22Rv1 (cell line): Measurements from ENCODE around the gene PLEKHM3.
"Not testable (repeated sequence)": the region's sequence is repeated elsewhere in the genome, so short reads cannot be mapped to it uniquely, and the experiment has no call there.

Experiments
- H3K27ac ChIP-seq: fragments of 450-650 bp; 2 replicates; pipeline ENCODE4 v1.5.1; 2017
- ZFX ChIP-seq: fragments of 450-650 bp; IDR thresholded peaks from 2 replicates; pipeline ENCODE4 v1.6.1; 2017; ENCODE audit warnings: antibody characterized with exemption, borderline replicate concordance
- TF ChIP-seq, protein P1 (sequence below): fragments of 450-650 bp; IDR thresholded peaks from 2 replicates; pipeline ENCODE4 v1.5.1; 2017; ENCODE audit warnings: mild to moderate bottlenecking

The PLEKHM3 gene

DNA sequence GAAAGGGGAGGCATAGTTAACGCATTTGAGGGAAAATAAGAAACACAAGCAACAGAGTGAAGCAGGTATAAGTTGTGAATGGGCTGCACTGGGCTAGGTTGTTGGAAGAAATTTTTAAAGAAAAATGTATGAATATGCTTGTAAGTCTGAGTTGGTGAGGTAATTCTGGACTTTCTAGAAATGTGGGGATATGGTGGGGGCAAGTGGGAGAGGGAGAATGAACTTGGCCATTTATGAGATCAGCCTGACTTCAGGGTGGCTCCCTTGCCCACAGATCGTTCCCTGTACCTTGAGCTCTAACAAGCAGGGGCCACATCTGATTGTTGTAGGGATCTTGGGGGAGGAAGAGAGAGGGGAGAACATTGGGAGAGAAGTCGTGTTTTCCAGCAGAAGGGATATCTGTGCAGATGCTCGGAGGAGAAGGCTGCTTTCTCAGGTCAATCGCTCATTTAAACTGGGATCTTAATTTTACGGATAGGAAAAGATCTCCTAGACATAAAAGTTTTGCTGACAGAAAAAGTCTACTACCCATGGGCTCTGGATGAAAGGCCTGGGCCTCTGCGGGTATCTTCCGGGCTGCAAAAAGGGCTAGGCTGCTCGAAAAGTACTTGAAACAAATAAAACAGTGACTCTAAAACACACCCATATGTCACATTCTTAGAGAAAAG, 213.1 kb downstream of the PLEKHM3 start:
- no peak overlapping the region for H3K27ac ChIP-seq
- no peak for TF ChIP-seq ZFX

DNA sequence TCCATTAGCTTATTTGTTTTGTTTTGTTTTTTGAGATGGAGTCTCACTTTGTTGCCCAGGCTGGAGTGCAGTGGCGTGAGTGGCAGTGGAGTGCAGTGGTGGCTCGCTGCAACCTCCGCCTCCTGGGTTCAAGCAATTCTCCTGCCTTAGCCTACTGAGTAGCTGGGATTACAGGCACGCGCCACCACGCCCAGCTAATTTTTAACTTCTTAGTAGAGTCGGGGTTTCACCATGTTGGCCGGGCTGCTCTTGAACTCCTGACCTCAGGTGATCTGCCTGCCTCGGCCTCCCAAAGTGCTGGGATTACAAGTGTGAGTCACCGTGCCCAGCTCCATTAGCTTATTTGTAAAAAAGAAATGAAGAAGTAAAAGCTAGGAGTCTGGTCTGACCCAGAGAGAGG, 213.7 kb downstream of the PLEKHM3 start:
- not testable (repeated sequence) for H3K27ac ChIP-seq

DNA sequence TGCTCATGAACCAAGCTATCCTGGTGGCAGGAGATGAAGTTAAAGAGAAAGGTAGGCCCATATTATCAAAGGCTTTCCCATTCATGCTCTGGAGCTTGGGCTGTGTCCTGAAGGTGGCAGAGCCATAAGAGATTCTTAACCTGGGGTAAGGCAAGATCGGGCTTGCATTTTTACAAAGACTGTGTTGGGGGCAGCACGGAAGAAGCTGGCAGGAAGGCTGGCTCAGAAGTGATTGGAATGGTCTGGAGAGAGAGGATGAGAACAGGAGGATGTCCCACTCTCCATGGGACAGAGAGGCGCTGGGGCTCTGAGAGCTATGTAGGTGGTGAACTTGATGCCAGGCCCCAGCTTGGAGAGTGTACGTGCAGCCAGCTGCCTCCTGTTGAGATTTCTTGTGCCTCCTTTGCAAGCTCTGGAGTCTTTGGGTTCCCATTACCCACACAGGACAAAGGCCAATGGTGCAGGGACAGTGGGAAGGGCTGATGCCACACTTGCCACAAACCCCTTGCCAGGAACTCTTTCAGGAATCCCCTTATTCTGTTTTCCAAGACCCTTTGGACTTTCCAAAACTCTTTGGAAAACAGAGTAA, 215.0 kb downstream of the PLEKHM3 start:
- TF ChIP-seq, protein P1, sequence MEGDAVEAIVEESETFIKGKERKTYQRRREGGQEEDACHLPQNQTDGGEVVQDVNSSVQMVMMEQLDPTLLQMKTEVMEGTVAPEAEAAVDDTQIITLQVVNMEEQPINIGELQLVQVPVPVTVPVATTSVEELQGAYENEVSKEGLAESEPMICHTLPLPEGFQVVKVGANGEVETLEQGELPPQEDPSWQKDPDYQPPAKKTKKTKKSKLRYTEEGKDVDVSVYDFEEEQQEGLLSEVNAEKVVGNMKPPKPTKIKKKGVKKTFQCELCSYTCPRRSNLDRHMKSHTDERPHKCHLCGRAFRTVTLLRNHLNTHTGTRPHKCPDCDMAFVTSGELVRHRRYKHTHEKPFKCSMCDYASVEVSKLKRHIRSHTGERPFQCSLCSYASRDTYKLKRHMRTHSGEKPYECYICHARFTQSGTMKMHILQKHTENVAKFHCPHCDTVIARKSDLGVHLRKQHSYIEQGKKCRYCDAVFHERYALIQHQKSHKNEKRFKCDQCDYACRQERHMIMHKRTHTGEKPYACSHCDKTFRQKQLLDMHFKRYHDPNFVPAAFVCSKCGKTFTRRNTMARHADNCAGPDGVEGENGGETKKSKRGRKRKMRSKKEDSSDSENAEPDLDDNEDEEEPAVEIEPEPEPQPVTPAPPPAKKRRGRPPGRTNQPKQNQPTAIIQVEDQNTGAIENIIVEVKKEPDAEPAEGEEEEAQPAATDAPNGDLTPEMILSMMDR: no peak
- no peak for TF ChIP-seq ZFX
- H3K27ac ChIP-seq: no peak overlapping the region

DNA sequence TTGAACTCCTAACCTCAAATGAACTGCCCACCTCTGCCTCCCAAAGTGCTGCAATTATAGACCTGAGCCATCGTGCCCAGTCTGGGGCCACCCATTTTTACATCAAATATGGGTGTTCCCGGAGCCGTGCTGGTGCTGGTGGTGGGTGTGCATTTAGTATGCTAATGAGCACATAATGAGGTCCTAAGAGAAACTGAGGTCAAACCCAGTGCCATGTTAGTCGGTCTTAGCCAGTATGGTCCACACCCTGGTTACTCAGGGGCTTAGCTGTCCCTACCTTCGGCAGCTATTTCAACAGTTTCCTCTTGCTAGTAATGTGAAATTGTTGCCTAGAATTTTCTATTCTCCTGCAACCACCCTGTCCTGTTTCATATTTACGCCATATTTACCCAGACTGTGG, 217.2 kb downstream of the PLEKHM3 start:
- H3K27ac ChIP-seq: no peak overlapping the region
- TF ChIP-seq, protein P1: no peak
- no peak for TF ChIP-seq ZFX

DNA sequence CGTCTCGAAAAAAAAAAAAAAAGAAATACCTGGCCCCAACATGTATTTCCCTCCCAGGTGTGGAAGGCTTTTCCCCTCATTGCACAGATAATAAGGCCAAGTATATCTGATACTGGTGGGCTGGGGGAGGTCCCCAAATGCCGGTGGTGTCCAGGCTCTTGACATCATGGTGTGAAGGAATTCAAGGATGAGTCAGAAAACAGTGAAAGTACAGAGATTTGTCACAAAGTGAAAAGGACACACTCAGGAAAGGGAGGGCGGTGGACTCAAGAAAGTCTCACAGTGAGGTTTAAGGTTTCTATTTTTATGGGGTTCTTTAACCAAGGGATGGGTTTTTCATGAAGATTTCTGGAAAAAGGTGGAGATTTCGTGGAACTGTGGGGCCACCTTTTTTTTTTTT, 217.8 kb downstream of the PLEKHM3 start:
- no peak for TF ChIP-seq ZFX
- TF ChIP-seq, protein P1: no peak
- no peak overlapping the region for H3K27ac ChIP-seq

DNA sequence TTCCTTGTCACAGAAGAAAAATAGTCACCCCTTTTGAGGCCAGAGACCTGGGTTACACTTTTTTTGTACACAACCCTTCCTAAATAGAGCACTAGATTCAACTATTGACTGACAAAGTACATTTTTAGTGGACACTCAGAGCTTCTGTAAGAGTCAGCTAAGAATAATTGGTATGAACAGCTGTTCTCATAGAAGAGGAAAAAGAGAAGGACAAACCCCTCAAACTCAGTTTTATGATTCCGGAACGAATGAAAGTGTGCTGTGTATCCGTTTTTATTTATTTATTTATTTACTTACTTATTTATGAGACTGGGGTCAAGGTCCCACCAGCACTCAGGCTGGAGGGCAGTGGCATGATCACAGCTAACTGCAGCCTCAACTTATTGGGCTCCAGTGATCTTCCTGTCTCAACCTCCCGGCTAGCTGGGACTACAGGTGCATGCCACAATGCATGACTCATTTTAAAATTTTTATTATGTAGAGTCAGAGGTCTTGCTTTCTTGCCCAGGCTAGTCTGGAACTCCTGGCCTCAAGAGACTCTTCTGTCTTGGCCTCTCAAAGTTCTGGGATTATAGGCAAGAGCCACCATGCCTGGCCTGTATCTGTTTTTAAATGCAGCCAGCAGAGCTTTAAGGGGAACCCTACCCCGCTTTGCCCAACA, 219.6 kb downstream of the PLEKHM3 start:
- no peak overlapping the region for H3K27ac ChIP-seq
- no peak for TF ChIP-seq ZFX
- TF ChIP-seq, protein P1: no peak

DNA sequence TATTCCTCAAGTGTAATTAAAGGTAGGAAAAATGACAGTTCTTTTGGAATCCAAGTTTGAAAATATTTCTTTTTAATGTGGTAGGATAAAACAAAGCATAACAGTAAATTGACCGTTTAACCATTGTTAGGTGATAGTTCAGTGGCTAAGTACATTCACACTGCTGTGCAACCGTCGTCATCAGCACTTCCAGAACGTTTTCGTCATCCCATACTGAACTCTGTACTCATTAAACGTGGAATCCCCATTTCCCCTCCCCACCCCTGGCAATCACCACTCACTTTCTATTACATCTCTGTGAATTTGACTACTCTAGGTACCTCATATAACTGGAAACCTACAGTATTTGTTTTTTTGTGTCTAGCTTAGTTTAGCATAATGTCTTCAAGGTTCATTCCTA, 222.7 kb downstream of the PLEKHM3 start:
- no peak for TF ChIP-seq ZFX
- TF ChIP-seq, protein P1: no peak
- H3K27ac ChIP-seq: no peak overlapping the region

DNA sequence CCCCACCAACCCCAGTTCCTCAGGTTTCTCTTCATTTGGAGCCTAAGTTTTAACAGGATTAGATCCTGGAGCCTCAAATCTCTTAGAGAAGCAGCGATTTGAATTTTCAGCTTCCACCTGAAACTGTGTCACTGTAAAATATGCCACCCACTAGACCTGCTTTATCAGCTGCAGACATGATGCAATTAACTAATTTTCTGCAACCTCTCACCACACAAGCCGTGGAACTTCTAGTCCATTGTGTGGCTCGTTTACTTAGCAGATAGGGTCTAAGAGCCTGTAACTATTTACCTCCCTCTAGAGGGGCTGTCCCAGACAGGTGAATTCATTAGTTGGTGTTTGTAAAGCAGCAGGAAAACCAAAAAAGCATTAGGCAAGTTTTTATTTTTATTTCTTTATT, 224.1 kb downstream of the PLEKHM3 start:
- TF ChIP-seq, protein P1: no peak
- no peak for TF ChIP-seq ZFX
- no peak overlapping the region for H3K27ac ChIP-seq
